ENCODE data around the gene SLC36A3. TPM values are rescaled to one million over a fixed set of nuclear protein-coding genes. Genes with fewer than 3 reads are reported as not detected.

SLC36A3 gene
- total RNA-seq, 1 experiment from 2014 or later = not detected

GRCh38 chr5:151271336-151271735, 32.2 kb downstream of the SLC36A3 start:
- Histone ChIP-seq H3K9me3 (ENCODE audit: control insufficient read depth in 1 of 2, insufficient read depth in 1 of 2, low read depth in 1 of 2, low read length in 2 of 2) (no peaks in the 10 kb centered on the region), H4K20me1 (ENCODE audit: insufficient read depth) (no peaks in the 10 kb centered on the region), H3K4me3 (replicated peaks in 1 of 2; ENCODE audit: low read depth in 1 of 2, low read length in 2 of 2) (no peak overlapping the region), H3K27ac (ENCODE audit: low read depth, low read length) (no peak overlapping the region), H3K36me3 (ENCODE audit: control insufficient read depth in 1 of 2, insufficient read depth in 2 of 2, low read length in 2 of 2) (0 out of 4 replicates have a peak, but pooled peaks cover 0 to 3% of the 10 kb centered on the region in 2 experiments), H3K9me2 (ENCODE audit: insufficient read depth) (no peaks in the 10 kb centered on the region), H3K4me2 (ENCODE audit: low read length) (no peak overlapping the region), H3K79me2 (ENCODE audit: insufficient read depth, low read length) (no peaks in the 10 kb centered on the region), H3K4me1 (ENCODE audit: control insufficient read depth in 1 of 2, insufficient read depth in 2 of 2, low read length in 2 of 2) (peaks cover 3 to 5% of the 10 kb centered on the region in 2 experiments; a peak in 2 of 4 replicates), H3K9ac (ENCODE audit: low read length) (no peak overlapping the region), H3K27me3 (ENCODE audit: insufficient read depth, low read length) (no peaks in the 10 kb centered on the region), H2AFZ (ENCODE audit: low read depth, low read length, poor library complexity, severe bottlenecking) (no peak overlapping the region)
- DNase-seq (ENCODE audit: low read depth, low spot score) = no peak
- TF ChIP-seq JUND (IDR thresholded peaks at IDR 0.05) (no peak), CEBPB (IDR thresholded peaks at IDR 0.05; ENCODE audit: low read depth) (no peak), POLR2AphosphoS5 (IDR thresholded peaks at IDR 0.05; ENCODE audit: low read depth, low read length) (no peak), ELF1 (IDR thresholded peaks at IDR 0.05; ENCODE audit: borderline replicate concordance, low read depth) (no peak), TCF7L2 (IDR thresholded peaks at IDR 0.05; ENCODE audit: borderline replicate concordance, extremely low read depth, insufficient read depth, insufficient read length) (no peak), SP1 (IDR thresholded peaks at IDR 0.05; ENCODE audit: low read depth) (no peak), SIN3A (IDR thresholded peaks at IDR 0.05; ENCODE audit: low read depth) (no peak), EGR1 (IDR thresholded peaks at IDR 0.05; ENCODE audit: low read depth) (no peak), EZH2 (IDR thresholded peaks at IDR 0.05) (no peak), EZH2phosphoT487 (IDR thresholded peaks at IDR 0.05; ENCODE audit: borderline replicate concordance) (no peak), SRF (IDR thresholded peaks at IDR 0.05; ENCODE audit: low read depth) (no peak)
- ChIA-PET RAD21 (ENCODE audit: low non-redundant PET in 1 of 2, low total read pairs in 2 of 2, uncharacterized antibody in 2 of 2, unreplicated experiment in 2 of 2) (no interaction called here), CTCF (no interaction called here), POLR2A (no interaction called here)
- BruUV-seq (replicated peaks) = no TSS peak
- no peak for ATAC-seq
- intact Hi-C loops (cut with micrococcal nuclease) = no loop called here

GRCh38 chr5:151270599-151270998, 33.0 kb downstream of the SLC36A3 start:
- Histone ChIP-seq H3K4me1 (ENCODE audit: control insufficient read depth in 1 of 2, insufficient read depth in 2 of 2, low read length in 2 of 2) (peaks cover 3 to 5% of the 10 kb centered on the region in 2 experiments; a peak in 2 of 4 replicates), H4K20me1 (ENCODE audit: insufficient read depth) (no peaks in the 10 kb centered on the region), H3K36me3 (ENCODE audit: control insufficient read depth in 1 of 2, insufficient read depth in 2 of 2, low read length in 2 of 2) (0 out of 4 replicates have a peak, but pooled peaks cover 0 to 3% of the 10 kb centered on the region in 2 experiments), H3K9me2 (ENCODE audit: insufficient read depth) (no peaks in the 10 kb centered on the region), H2AFZ (ENCODE audit: low read depth, low read length, poor library complexity, severe bottlenecking) (no peak overlapping the region), H3K4me2 (ENCODE audit: low read length) (no peak overlapping the region), H3K9ac (ENCODE audit: low read length) (no peak overlapping the region), H3K27me3 (ENCODE audit: insufficient read depth, low read length) (no peaks in the 10 kb centered on the region), H3K9me3 (ENCODE audit: control insufficient read depth in 1 of 2, insufficient read depth in 1 of 2, low read depth in 1 of 2, low read length in 2 of 2) (no peaks in the 10 kb centered on the region), H3K79me2 (ENCODE audit: insufficient read depth, low read length) (no peaks in the 10 kb centered on the region), H3K4me3 (replicated peaks in 1 of 2; ENCODE audit: low read depth in 1 of 2, low read length in 2 of 2) (no peak overlapping the region), H3K27ac (ENCODE audit: low read depth, low read length) (no peak overlapping the region)
- no TSS peak for BruUV-seq (replicated peaks)
- ChIA-PET POLR2A (no interaction called here), CTCF (no interaction called here), RAD21 (ENCODE audit: low non-redundant PET in 1 of 2, low total read pairs in 2 of 2, uncharacterized antibody in 2 of 2, unreplicated experiment in 2 of 2) (no interaction called here)
- intact Hi-C loops (cut with micrococcal nuclease) = no loop called here
- DNase-seq (ENCODE audit: low read depth, low spot score) (no peak), ATAC-seq (no peak)
- TF ChIP-seq CBX3 (IDR thresholded peaks at IDR 0.05; ENCODE audit: low read depth) (no peak), SP1 (IDR thresholded peaks at IDR 0.05; ENCODE audit: low read depth) (no peak), POLR2AphosphoS5 (IDR thresholded peaks at IDR 0.05; ENCODE audit: low read depth, low read length) (no peak), ZNF274 (IDR thresholded peaks at IDR 0.05; ENCODE audit: low read depth, low read length) (no peak), EGR1 (IDR thresholded peaks at IDR 0.05; ENCODE audit: low read depth) (no peak), POLR2A (IDR thresholded peaks at IDR 0.05; ENCODE audit: borderline replicate concordance, extremely low read depth, insufficient read depth, insufficient read length) (no peak), CTCF (IDR thresholded peaks at IDR 0.05 in 2 of 3, conservative IDR thresholded peaks at IDR 0.05 in 1 of 3; ENCODE audit: borderline replicate concordance in 1 of 3, insufficient read depth in 1 of 3, low read depth in 2 of 3, low read length in 2 of 3) (no peak), ZFX (IDR thresholded peaks at IDR 0.05) (no peak), ELF1 (IDR thresholded peaks at IDR 0.05; ENCODE audit: borderline replicate concordance, low read depth) (no peak), MAX (IDR thresholded peaks at IDR 0.05) (no peak), CEBPB (IDR thresholded peaks at IDR 0.05; ENCODE audit: low read depth) (no peak), ATF3 (IDR thresholded peaks at IDR 0.05) (no peak)
